Sigmoid colon (tissue), 4 donors: ENCODE results near the gene C2CD3.

Experiments used
- EP300 ChIP-seq, 4 donors: sonication (generic); formaldehyde crosslinking; IDR thresholded peaks; one replicate each; pipeline ENCODE4 v1.6.1; 2017; ENCODE audit warnings: antibody characterized with exemption in 4 of 4
- POLR2A ChIP-seq, 2 donors: fragments of 450-650 bp; IDR thresholded peaks; one replicate each; pipeline ENCODE4 v1.6.1; 2016; ENCODE audit warnings: antibody characterized with exemption in 2 of 2, mild to moderate bottlenecking in 2 of 2, moderate library complexity in 2 of 2
- POLR2AphosphoS5 ChIP-seq, 4 donors: sonication (generic); formaldehyde crosslinking; IDR thresholded peaks; one replicate each; pipeline ENCODE4 v1.6.1; 2017; ENCODE audit warnings: antibody characterized with exemption in 4 of 4
- TF ChIP-seq, protein P1 (sequence below), 4 experiments: fragments of 450-650 bp in 3 of 4; fragments of 200-600 bp in 1 of 4; IDR thresholded peaks; one replicate each; pipeline ENCODE4 v1.5.1; 2016 to 2019; ENCODE audit warnings: antibody characterized with exemption in 4 of 4, mild to moderate bottlenecking in 3 of 4, moderate library complexity in 2 of 4

DNA sequence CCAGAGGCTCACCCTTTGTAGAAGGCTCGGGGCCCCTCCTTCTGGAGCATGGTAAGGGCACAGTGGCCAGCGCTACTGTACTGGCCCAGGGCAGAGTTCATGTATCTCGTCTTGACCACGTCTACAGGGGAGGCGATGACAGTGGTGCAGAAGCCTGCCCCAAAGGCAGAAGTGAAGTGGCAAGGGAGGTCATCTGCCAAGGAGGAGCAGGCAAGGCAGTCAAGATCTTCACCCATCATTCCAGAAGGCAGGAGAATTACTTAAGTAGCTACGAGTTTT, 195.4 kb downstream of the C2CD3 start:
- TF ChIP-seq POLR2A (IDR thresholded peaks at IDR 0.05), result no peak
- TF ChIP-seq, protein P1, sequence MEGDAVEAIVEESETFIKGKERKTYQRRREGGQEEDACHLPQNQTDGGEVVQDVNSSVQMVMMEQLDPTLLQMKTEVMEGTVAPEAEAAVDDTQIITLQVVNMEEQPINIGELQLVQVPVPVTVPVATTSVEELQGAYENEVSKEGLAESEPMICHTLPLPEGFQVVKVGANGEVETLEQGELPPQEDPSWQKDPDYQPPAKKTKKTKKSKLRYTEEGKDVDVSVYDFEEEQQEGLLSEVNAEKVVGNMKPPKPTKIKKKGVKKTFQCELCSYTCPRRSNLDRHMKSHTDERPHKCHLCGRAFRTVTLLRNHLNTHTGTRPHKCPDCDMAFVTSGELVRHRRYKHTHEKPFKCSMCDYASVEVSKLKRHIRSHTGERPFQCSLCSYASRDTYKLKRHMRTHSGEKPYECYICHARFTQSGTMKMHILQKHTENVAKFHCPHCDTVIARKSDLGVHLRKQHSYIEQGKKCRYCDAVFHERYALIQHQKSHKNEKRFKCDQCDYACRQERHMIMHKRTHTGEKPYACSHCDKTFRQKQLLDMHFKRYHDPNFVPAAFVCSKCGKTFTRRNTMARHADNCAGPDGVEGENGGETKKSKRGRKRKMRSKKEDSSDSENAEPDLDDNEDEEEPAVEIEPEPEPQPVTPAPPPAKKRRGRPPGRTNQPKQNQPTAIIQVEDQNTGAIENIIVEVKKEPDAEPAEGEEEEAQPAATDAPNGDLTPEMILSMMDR (IDR thresholded peaks at IDR 0.05), result no peak
- TF ChIP-seq EP300 (IDR thresholded peaks at IDR 0.05), result no peak
- TF ChIP-seq POLR2AphosphoS5 (IDR thresholded peaks at IDR 0.05), result no peak
